HL-60/S4 (cell line): ENCODE measurements around the gene DISP2.

Experiments
- in situ Hi-C: fragments of 300-500 bp; cut with MboI; formaldehyde crosslinking; loops from 2 replicates; pipeline ENCODE4 v1.14.3; 2022; ENCODE audit warnings: low sequenced_read_pairs

Gene DISP2

DNA sequence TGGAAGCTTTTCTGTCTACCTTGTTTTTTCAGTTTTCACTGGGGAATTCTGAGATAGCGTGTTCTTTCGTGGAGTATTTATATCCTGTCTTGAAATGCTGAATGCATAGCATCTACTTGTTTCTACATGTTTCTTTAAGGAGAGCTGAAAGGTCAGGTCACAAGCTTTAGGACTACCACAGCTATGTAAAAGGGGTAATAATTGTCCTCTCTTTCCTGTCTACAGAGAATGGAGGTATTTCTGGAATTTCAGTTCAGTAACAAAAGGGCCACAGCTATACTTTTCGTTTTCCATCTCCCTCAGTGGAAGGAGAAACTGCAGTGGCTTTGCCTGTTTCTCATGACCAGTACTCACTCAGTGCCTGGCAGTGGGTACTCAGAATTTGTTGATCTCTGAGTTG, 29.8 kb upstream of the DISP2 start:
- in situ Hi-C loops = no loop called here

- in situ Hi-C loops = no loop called here
Observed at GRCh38 chr15:40328751-40329150, 29.3 kb upstream of the DISP2 start.

DNA sequence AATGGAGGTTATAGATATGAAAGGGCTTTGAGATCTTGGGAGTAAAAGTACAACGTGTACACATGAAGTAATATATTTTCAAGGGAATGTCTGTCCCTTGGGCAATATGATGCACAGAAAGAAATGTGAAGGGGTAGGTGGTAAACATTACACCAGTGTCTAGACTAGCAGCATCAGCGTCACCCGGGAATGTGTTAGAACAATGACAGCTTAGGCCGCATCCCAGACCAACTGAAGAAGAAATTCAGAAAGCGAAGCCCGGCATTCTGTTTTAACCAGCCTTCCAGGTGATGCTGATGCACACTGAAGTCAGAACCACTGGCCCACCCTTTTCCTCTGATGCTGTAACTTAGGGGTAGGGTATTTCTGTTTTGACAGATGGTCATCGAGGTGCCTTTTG, 28.2 kb upstream of the DISP2 start:
- in situ Hi-C loops = no loop called here

GRCh38 chr15:40330368-40330836, 27.6 kb upstream of the DISP2 start:
- in situ Hi-C loops = no loop called here

- in situ Hi-C loops = no loop called here
Observed at GRCh38 chr15:40331026-40331425, 27.0 kb upstream of the DISP2 start.

DNA sequence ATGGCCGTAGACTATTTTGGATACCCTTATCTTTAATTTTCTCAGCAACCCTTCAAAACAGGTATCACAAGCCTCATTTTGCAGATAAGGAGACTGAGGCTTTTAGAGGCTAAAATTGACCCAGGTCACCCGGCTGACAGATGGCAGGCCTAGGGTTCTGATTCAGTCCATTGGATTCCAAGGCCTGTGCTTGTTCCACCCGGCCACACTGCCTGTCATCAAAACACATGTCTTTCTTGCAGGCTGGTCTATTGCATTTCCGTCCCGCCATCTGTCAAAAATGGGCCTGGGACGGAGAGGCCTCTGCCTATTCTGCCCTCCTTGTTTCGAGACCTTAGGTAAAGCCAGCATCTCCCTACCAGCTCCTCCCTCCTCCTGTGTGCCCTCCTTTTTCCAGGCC, 26.4 kb upstream of the DISP2 start:
- in situ Hi-C loops = no loop called here

- in situ Hi-C loops = no loop called here
Observed at GRCh38 chr15:40332113-40332781, 25.8 kb upstream of the DISP2 start.

- in situ Hi-C loops = no loop called here
Observed at GRCh38 chr15:40333922-40334492, 24.0 kb upstream of the DISP2 start.

GRCh38 chr15:40334541-40334940, 23.5 kb upstream of the DISP2 start:
- in situ Hi-C loops = no loop called here

GRCh38 chr15:40334941-40335795, 22.9 kb upstream of the DISP2 start:
- in situ Hi-C loops = no loop called here

- in situ Hi-C loops = no loop called here
Observed at GRCh38 chr15:40335938-40336743, 21.9 kb upstream of the DISP2 start.

DNA sequence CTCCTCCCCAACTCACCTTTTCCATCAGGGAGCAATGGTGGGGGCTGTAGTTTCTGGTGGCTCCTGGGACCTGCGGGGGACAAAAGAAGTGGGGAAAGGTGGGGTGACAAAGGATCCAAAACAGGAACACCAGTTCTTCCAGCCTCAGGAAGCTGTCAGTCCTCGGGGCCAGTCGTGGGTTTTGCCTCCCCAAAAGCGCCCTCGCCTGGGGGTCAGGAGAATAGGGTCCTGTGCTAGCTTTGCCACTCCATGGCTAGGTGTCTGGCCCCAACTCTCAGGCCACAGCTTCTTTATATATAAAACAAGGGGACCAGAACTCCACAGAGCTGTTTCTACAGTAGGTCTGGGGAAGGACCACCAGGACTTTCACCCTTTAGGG, 21.3 kb upstream of the DISP2 start:
- in situ Hi-C loops = no loop called here

GRCh38 chr15:40337597-40337996, 20.4 kb upstream of the DISP2 start:
- in situ Hi-C loops = no loop called here

- in situ Hi-C loops = no loop called here
Observed at GRCh38 chr15:40338041-40338657, 19.9 kb upstream of the DISP2 start.

DNA sequence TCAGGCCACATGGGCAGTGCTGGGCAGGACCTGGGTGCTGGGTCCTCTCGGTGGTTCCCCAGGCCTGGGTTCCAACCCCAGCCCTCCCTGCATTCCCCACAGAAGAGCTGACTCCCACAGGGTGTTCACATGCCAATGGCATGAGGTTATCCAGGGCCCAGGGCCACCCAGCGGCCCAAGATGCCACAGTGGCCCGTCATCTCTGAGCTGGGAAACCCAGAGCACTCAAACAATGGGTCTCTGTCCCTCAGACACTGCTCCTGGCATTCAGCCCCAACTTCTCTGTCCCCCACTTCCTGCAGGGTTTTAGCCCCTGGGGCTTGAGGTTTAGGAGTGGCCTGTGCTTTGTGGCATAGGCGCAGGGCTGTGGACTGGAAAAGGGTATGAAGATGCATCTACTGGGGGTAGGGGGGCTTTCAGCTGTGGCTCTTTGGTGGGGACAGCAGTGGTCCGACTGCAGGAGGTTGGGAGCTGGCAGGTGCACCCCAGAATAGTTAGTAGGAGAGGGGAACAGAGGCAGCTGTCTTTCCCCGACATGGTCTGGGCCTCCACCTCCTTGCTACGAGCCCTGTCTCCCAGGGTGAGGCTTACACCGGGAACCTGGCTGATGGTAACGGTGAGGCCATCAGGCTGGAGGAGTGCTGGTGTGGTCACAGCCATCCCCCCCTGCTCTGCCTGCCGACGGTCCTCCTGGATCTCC, 18.9 kb upstream of the DISP2 start:
- in situ Hi-C loops = no loop called here

- in situ Hi-C loops = no loop called here
Observed at GRCh38 chr15:40339621-40339945, 18.4 kb upstream of the DISP2 start.

GRCh38 chr15:40340038-40340739, 17.8 kb upstream of the DISP2 start:
- in situ Hi-C loops = no loop called here

DNA sequence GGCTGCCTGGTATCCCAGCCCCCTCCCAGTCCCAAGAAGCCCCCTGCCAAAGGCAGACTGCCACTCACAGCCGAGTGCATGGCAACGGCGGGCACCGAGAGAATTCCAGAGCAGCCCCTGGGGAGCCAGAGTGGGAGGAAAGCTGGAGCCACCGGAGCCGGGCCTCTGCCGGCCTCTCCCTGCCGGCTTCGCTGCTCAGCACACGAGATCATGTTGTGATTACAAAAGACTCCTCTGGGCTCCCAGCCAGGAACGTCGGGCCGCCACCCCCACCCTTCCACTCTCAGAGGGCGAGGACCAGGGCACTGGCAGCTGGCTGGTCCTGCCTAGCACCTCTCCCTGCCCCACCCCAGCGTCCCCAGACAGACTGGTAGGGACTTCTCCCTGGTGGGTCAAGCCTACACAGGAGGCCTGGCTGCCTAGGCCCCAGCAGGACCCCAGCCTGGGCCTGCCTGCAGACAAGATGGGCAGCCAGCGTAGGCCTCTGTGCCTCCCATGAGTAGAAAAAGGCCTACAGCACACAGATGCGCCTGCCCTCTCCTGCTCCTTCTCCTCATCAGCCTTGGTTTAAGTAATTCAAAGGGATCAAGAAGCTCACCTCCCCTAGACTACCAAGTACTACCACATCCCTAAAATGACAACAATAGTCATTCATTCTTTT, 17.1 kb upstream of the DISP2 start, which contains the start of gene CCDC9B:
Gene CCDC9B, minus strand, starts transcription at position 200 of the 661 bp plus-strand sequence. Its CDS starts 120 bp downstream, at position 80.
- in situ Hi-C loops = no loop called here
